Transverse colon (tissue), 4 donors: Measurements from ENCODE around the gene TMEM266.

Source experiments
- CTCF ChIP-seq, 5 experiments: fragments of 200-600 bp in 3 of 5; fragments of 450-650 bp in 2 of 5; sonication (generic) in 3 of 5; IDR thresholded peaks; 1 replicate in 2 of 5; 2 replicates in 3 of 5; pipeline ENCODE4 v1.5.1; 2016 to 2017; ENCODE audit warnings: antibody characterized with exemption in 5 of 5, inconsistent platforms in 3 of 5, mild to moderate bottlenecking in 2 of 5, moderate library complexity in 1 of 5
- EP300 ChIP-seq: sonication (generic); formaldehyde crosslinking; IDR thresholded peaks from one replicate; pipeline ENCODE4 v1.6.1; 2017; ENCODE audit warnings: antibody characterized with exemption, low read depth
- POLR2A ChIP-seq: fragments of 450-650 bp; IDR thresholded peaks from one replicate; pipeline ENCODE4 v1.6.1; 2016; ENCODE audit warnings: antibody characterized with exemption, mild to moderate bottlenecking, moderate library complexity
- POLR2AphosphoS5 ChIP-seq, 3 donors: sonication (generic); formaldehyde crosslinking; IDR thresholded peaks; one replicate each; pipeline ENCODE4 v1.6.1; 2016; ENCODE audit warnings: antibody characterized with exemption in 3 of 3

GRCh38 chr15:76070192-76070591 lies 10.4 kb downstream of the TMEM266 start:
- no peak for TF ChIP-seq EP300
- TF ChIP-seq CTCF (IDR thresholded peaks at IDR 0.05): no peak
- no peak for TF ChIP-seq POLR2A
- TF ChIP-seq POLR2AphosphoS5 (IDR thresholded peaks at IDR 0.05): no peak
